DND-41 (cell line): ENCODE data around the gene LBX2.

ENCODE experiments used
- EZH2 ChIP-seq: IDR thresholded peaks from 3 replicates; pipeline ENCODE4 v1.6.1; 2012; ENCODE audit warnings: borderline replicate concordance, low read depth, mild to moderate bottlenecking, moderate library complexity, low read length, inconsistent platforms; ENCODE audit not compliant: severe bottlenecking
- TF ChIP-seq, protein P1 (sequence below): IDR thresholded peaks from 2 replicates; pipeline ENCODE4 v1.5.1; 2012; ENCODE audit warnings: borderline replicate concordance, low read length, moderate library complexity, mild to moderate bottlenecking; ENCODE audit not compliant: poor library complexity, severe bottlenecking; ENCODE audit errors: extremely low read depth

GRCh38 chr2:74507145-74507925 lies 7.9 kb upstream of the LBX2 start, which contains the start of gene PCGF1:
- TF ChIP-seq, protein P1, sequence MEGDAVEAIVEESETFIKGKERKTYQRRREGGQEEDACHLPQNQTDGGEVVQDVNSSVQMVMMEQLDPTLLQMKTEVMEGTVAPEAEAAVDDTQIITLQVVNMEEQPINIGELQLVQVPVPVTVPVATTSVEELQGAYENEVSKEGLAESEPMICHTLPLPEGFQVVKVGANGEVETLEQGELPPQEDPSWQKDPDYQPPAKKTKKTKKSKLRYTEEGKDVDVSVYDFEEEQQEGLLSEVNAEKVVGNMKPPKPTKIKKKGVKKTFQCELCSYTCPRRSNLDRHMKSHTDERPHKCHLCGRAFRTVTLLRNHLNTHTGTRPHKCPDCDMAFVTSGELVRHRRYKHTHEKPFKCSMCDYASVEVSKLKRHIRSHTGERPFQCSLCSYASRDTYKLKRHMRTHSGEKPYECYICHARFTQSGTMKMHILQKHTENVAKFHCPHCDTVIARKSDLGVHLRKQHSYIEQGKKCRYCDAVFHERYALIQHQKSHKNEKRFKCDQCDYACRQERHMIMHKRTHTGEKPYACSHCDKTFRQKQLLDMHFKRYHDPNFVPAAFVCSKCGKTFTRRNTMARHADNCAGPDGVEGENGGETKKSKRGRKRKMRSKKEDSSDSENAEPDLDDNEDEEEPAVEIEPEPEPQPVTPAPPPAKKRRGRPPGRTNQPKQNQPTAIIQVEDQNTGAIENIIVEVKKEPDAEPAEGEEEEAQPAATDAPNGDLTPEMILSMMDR, result peak; percentile 98
- no peak for TF ChIP-seq EZH2
